Measurements from ENCODE around the gene RPS27L.

DNA sequence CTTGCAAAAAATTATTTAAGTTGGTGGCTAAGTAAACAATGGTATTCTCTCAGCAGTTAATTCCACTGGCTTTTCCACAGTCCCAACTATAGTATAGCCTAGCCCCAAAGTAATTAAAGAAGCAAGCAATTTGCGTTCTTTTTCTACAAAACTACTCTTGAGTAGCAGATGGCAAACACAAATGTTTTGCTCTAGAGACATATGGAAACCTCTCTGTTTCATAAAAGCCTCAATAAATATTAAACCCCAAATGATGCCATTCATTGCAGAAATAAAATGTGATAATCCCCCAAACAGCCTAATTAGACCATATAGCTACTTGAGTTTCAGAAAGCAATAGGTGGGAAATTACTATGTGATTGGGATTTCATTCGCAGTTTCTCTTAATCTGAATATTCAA lies 23.5 kb upstream of the RPS27L start:
- TF ChIP-seq POLR2A (IDR thresholded peaks at IDR 0.05; ENCODE audit: low read depth, low read length) (no peak), POLR2AphosphoS5 (IDR thresholded peaks at IDR 0.05; ENCODE audit: low read depth, low read length) (no peak), TAF1 (IDR thresholded peaks at IDR 0.05; ENCODE audit: low read depth, low read length) (no peak), POU2F2 (IDR thresholded peaks at IDR 0.05; ENCODE audit: low read depth, low read length) (no peak), PAX5 (IDR thresholded peaks at IDR 0.05; ENCODE audit: insufficient read depth, low read length, severe bottlenecking) (no peak)
